H9 (cell line): ENCODE data around the gene APLP2. TPM values are rescaled to one million over a fixed set of nuclear protein-coding genes. Genes with fewer than 3 reads are reported as not detected.

Experiments used
- DNase-seq: peaks from one replicate; pipeline ENCODE4 v3.0.0-alpha.2; 2017
- H2AFZ ChIP-seq: one replicate; pipeline ENCODE4 v1.6.1; 2013; ENCODE audit warnings: mild to moderate bottlenecking, low read length, control low read depth, moderate library complexity
- H2AK5ac ChIP-seq: 2 replicates; pipeline ENCODE4 v1.6.1; 2013; ENCODE audit warnings: low read length, control low read depth, mixed read lengths; ENCODE audit not compliant: insufficient read length
- H2BK120ac ChIP-seq: one replicate; pipeline ENCODE4 v1.6.1; 2013; ENCODE audit warnings: low read depth, mild to moderate bottlenecking, low read length, control low read depth, inconsistent platforms; ENCODE audit not compliant: poor library complexity, severe bottlenecking
- H2BK12ac ChIP-seq: 2 replicates; pipeline ENCODE4 v1.6.1; 2013; ENCODE audit warnings: low read length, control low read depth, mixed read lengths, low read depth; ENCODE audit not compliant: insufficient read length
- H2BK15ac ChIP-seq: 2 replicates; pipeline ENCODE4 v1.6.1; 2013; ENCODE audit warnings: low read depth, low read length, control low read depth
- H2BK20ac ChIP-seq: one replicate; pipeline ENCODE4 v1.6.1; 2013; ENCODE audit warnings: low read depth, mild to moderate bottlenecking, low read length, control low read depth, inconsistent platforms; ENCODE audit not compliant: poor library complexity, severe bottlenecking
- H2BK5ac ChIP-seq: 2 replicates; pipeline ENCODE4 v1.6.1; 2013; ENCODE audit warnings: low read length, control low read depth, mixed read lengths; ENCODE audit not compliant: insufficient read length
- H3K14ac ChIP-seq: 2 replicates; pipeline ENCODE4 v1.6.1; 2013; ENCODE audit warnings: low read length, control low read depth; ENCODE audit not compliant: insufficient read depth
- H3K18ac ChIP-seq: 2 replicates; pipeline ENCODE4 v1.6.1; 2013; ENCODE audit warnings: low read depth, mild to moderate bottlenecking, mixed read lengths, low read length, control low read depth; ENCODE audit not compliant: insufficient read length
- H3K23ac ChIP-seq: 2 replicates; pipeline ENCODE4 v1.6.1; 2013; ENCODE audit warnings: low read length, control low read depth, mixed read lengths, low read depth; ENCODE audit not compliant: insufficient read length
- H3K23me2 ChIP-seq: 2 replicates; pipeline ENCODE4 v1.6.1; 2013; ENCODE audit warnings: low read depth, mild to moderate bottlenecking, mixed read lengths, low read length, control low read depth; ENCODE audit not compliant: insufficient read length, poor library complexity, severe bottlenecking
- H3K27ac ChIP-seq: 2 replicates; pipeline ENCODE4 v1.5.1; 2013; ENCODE audit warnings: low read length, control low read depth, mixed read lengths, low read depth; ENCODE audit not compliant: insufficient read length
- H3K27me3 ChIP-seq: 2 replicates; pipeline ENCODE4 v1.6.1; 2013; ENCODE audit warnings: low read length, control low read depth, inconsistent platforms; ENCODE audit not compliant: insufficient read depth
- H3K4ac ChIP-seq: 2 replicates; pipeline ENCODE4 v1.6.1; 2013; ENCODE audit warnings: low read depth, mild to moderate bottlenecking, control low read depth, inconsistent platforms, low read length, moderate library complexity
- H3K4me1 ChIP-seq: 2 replicates; pipeline ENCODE4 v1.6.1; 2013; ENCODE audit warnings: low read length, control low read depth, inconsistent platforms; ENCODE audit not compliant: insufficient read depth
- H3K4me2 ChIP-seq: 2 replicates; pipeline ENCODE4 v1.6.1; 2013; ENCODE audit warnings: low read length, control low read depth, mixed read lengths; ENCODE audit not compliant: insufficient read length, insufficient read depth
- H3K56ac ChIP-seq: 2 replicates; pipeline ENCODE4 v1.6.1; 2013; ENCODE audit warnings: low read depth, mild to moderate bottlenecking, mixed read lengths, low read length, control low read depth; ENCODE audit not compliant: insufficient read length
- H3K79me1 ChIP-seq: 2 replicates; pipeline ENCODE4 v1.6.1; 2013; ENCODE audit warnings: low read depth, mild to moderate bottlenecking, moderate library complexity, low read length, control low read depth, inconsistent platforms; ENCODE audit not compliant: insufficient read depth, poor library complexity, severe bottlenecking
- H3K79me2 ChIP-seq: 2 replicates; pipeline ENCODE4 v1.6.1; 2013; ENCODE audit warnings: low read length, control low read depth, inconsistent platforms; ENCODE audit not compliant: insufficient read depth
- H3K9ac ChIP-seq: 2 replicates; pipeline ENCODE4 v1.6.1; 2013; ENCODE audit warnings: low read length, control low read depth, mixed read lengths; ENCODE audit not compliant: insufficient read length; ENCODE audit errors: extremely low read depth
- H3K9me3 ChIP-seq: one replicate; pipeline ENCODE4 v1.6.1; 2013; ENCODE audit warnings: low read depth, low read length, inconsistent platforms; ENCODE audit not compliant: control insufficient read depth
- H3T11ph ChIP-seq: one replicate; pipeline ENCODE4 v1.6.1; 2013; ENCODE audit warnings: mild to moderate bottlenecking, low read length, control low read depth, inconsistent platforms
- H4K20me1 ChIP-seq: one replicate; pipeline ENCODE4 v1.6.1; 2013; ENCODE audit not compliant: control insufficient read depth, insufficient read length, insufficient read depth
- H4K5ac ChIP-seq: 2 replicates; pipeline ENCODE4 v1.6.1; 2013; ENCODE audit warnings: low read depth, mild to moderate bottlenecking, mixed read lengths, low read length, control low read depth; ENCODE audit not compliant: insufficient read length
- H4K8ac ChIP-seq: replicated peaks from 2 replicates; pipeline ENCODE4 v1.6.1; 2013; ENCODE audit warnings: low read length, control low read depth, mixed read lengths, low read depth; ENCODE audit not compliant: insufficient read length
- H4K91ac ChIP-seq: 2 replicates; pipeline ENCODE4 v1.6.1; 2013; ENCODE audit warnings: low read depth, mild to moderate bottlenecking, moderate library complexity, mixed read lengths, low read length, control low read depth; ENCODE audit not compliant: insufficient read length
- H3K27ac Mint-ChIP-seq, 3 experiments: 2 replicates in 2 of 3; 3 replicates in 1 of 3; pipeline ENCODE4 v1.8.0; 2020 to 2021; ENCODE audit warnings: mixed read lengths in 3 of 3, mild to moderate bottlenecking in 1 of 3, moderate library complexity in 1 of 3
- H3K27me3 Mint-ChIP-seq: 2 replicates; pipeline ENCODE4 v1.8.0; 2021; ENCODE audit warnings: low read depth, mild to moderate bottlenecking, moderate library complexity, mixed read lengths
- H3K36me3 Mint-ChIP-seq, 3 experiments: 2 replicates in 2 of 3; 3 replicates in 1 of 3; pipeline ENCODE4 v1.8.0; 2020 to 2021; ENCODE audit warnings: low read depth in 3 of 3, mixed read lengths in 3 of 3; ENCODE audit not compliant: insufficient read depth in 1 of 3
- H3K4me1 Mint-ChIP-seq, 2 experiments: 2 replicates each; pipeline ENCODE4 v1.8.0; 2020; ENCODE audit warnings: mixed read lengths in 2 of 2
- H3K4me3 Mint-ChIP-seq, 2 experiments: 2 replicates in 1 of 2; 3 replicates in 1 of 2; pipeline ENCODE4 v1.8.0; 2020 to 2021; ENCODE audit warnings: mild to moderate bottlenecking in 2 of 2, mixed read lengths in 2 of 2, moderate library complexity in 1 of 2
- H3K9me3 Mint-ChIP-seq, 2 experiments: 2 replicates in 1 of 2; 3 replicates in 1 of 2; pipeline ENCODE4 v1.8.0; 2020; ENCODE audit warnings: mild to moderate bottlenecking in 2 of 2, mixed read lengths in 2 of 2, moderate library complexity in 1 of 2
- CTCF ChIP-seq: fragments of 200-600 bp; sonication (generic); conservative IDR thresholded peaks from 3 replicates; pipeline ENCODE4 v1.8.0; 2021; ENCODE audit warnings: antibody characterized with exemption, mild to moderate bottlenecking
- WGBS: extraction: QIAGEN DNeasy Blood & Tissue Kit; methylation state at CpG from one replicate; pipeline ENCODE4 v1.1.7; 2013; ENCODE audit warnings: missing lambda C conversion rate, low lambda C conversion rate, mixed read lengths; ENCODE audit not compliant: insufficient read length; ENCODE audit errors: extremely low coverage; 5-methylcytosine and 5-hydroxymethylcytosine counted together
- total RNA-seq: library from RNA; stranded (reverse); gene quantifications from 2 replicates; pipeline ENCODE4 v1.2.1, GENCODE V29; 2021

The APLP2 gene
- total RNA-seq, 1 experiment from 2014 or later, result 328 TPM

GRCh38 chr11:130126516-130126915 is 56.8 kb downstream of the APLP2 start:
- Histone ChIP-seq H3K4ac (no peak overlapping the region), H3T11ph (no peak overlapping the region), H3K27me3 (no peaks in the 10 kb centered on the region), H3K14ac (no peak overlapping the region), H4K91ac (no peak overlapping the region), H2AK5ac (no peak overlapping the region), H4K5ac (no peak overlapping the region), H4K20me1 (no peaks in the 10 kb centered on the region), H3K9ac (no peak overlapping the region), H2BK5ac (no peak overlapping the region), H3K9me3 (no peaks in the 10 kb centered on the region), H3K79me2 (no peaks in the 10 kb centered on the region), H4K8ac (no peak overlapping the region), H3K27ac (no peak overlapping the region), H3K4me1 (no peaks in the 10 kb centered on the region), H2BK15ac (no peak overlapping the region), H3K79me1 (peaks cover 2% of the 10 kb centered on the region), H3K23me2 (no peaks in the 10 kb centered on the region), H2BK12ac (no peak overlapping the region), H3K4me2 (no peak overlapping the region), H2BK120ac (no peak overlapping the region), H3K56ac (no peak overlapping the region), H3K18ac (no peak overlapping the region), H3K23ac (no peak overlapping the region), H2BK20ac (no peak overlapping the region), H2AFZ (no peak overlapping the region)
- H3K36me3 Mint-ChIP-seq, result peaks cover 76 to 89% (median 89%) of the 10 kb centered on the region in 3 experiments
- no peak for DNase-seq
- H3K27me3 Mint-ChIP-seq, result no peaks in the 10 kb centered on the region
- no peak overlapping the region for H3K4me3 Mint-ChIP-seq
- TF ChIP-seq CTCF, result no peak
- no peaks in the 10 kb centered on the region; a peak in 1 of 5 replicates for H3K9me3 Mint-ChIP-seq
- peaks cover 2 to 3% of the 10 kb centered on the region in 2 experiments; a peak in 1 of 4 replicates for H3K4me1 Mint-ChIP-seq
- H3K27ac Mint-ChIP-seq, result no peak overlapping the region
- no CpG with 5 or more reads among the region's 5 CpGs for WGBS
